Measurements from ENCODE around the gene ANKS1B.
"Not testable (repeated sequence)": the region's sequence is repeated elsewhere in the genome, so short reads cannot be mapped to it uniquely, and the experiment has no call there.

Gene ANKS1B

DNA sequence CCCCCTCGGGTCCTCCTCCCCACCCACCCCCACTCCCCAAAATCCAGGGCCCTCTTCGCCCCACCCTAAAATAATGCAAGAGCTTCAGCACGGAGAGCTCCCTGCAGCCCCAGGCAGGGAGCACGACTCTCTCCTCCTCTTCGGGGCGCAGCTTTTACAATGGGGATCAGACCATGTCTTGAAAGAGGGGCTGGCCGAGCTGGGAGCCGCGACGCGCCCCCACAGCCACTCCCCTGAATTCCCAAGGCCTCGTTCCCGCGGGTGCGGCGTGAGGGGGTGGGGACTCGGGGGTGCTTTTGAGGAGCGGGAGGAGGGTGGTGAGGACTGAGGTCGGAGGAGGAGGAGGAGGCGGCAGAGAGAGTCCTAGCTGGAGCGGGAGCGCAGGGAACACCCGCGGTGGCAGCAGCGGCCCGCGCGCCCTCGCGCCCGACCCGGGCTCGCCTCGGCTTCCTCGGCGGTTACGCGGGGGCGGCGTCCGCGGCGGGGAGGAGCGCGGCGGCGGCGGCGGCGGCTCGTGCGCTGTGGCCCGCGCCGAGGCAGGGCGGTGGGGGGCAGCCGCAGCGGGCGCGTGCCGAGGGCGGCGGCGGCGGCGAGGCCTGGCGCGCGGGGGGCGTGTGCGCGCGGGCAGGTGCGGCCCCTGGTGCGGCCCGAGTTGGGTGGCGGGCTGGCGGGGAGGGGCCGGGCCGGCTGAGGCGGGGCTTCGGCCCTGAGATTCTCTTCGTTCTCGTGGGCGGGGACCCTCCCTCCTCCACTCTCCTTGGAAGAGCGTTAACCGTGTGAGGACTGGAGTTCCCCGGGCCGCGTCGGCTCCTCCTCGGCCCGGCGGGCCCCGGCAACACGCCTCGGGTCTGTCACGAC, at the start of gene ANKS1B:
Gene ANKS1B, minus strand, starts transcription at position 666 of the 858 bp plus-strand sequence. CDS start 699 bp downstream, outside the sequence.
- DNase-seq (ENCODE audit: low read depth in 2 of 2, low spot score in 1 of 2): no peak

DNA sequence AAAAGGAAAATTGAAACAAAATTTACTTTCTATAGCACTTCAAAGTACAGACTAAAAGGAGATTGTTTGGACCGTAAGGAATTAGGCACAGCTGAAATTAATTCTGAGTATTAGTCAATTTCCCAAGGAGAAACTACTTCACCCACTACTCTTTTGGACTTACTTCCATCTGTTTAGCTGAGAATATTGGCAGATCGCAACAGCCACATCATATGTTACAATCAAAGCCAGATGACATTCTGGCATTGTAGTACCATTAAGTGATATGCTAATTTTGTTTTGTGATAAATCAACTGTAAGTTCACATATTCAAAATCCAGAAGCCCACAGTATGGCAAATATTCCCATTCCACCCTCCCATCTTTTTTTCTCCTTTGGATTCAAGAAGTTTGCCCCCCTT, 47.1 kb upstream of the ANKS1B start:
- DNase-seq (ENCODE audit: low read depth in 2 of 2, low spot score in 1 of 2): no peak

DNA sequence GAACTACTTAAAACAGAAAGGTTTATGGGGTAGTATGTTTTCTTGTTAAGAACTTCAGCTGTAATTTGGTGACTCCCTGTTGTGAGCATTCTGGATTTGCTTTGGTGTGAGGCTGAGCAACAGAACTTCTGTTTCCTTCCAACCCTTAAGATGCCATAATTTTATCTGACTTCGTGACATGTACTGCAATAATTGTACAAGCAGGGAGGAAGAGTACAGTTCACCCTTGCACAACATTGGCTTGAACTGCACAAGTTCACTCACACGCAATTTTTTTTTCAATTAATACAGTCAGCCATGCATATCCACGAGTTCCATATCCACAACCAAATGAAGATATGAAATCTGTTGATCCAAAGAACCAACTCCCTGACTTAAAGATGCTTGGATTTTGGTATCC, 42.9 kb upstream of the ANKS1B start:
- no peak for DNase-seq (ENCODE audit: low read depth in 2 of 2, low spot score in 1 of 2)

- DNase-seq (ENCODE audit: low read depth in 2 of 2, low spot score in 1 of 2): no peak
Measured at GRCh38 chr12:100026241-100026640, 41.5 kb upstream of the ANKS1B start.

DNA sequence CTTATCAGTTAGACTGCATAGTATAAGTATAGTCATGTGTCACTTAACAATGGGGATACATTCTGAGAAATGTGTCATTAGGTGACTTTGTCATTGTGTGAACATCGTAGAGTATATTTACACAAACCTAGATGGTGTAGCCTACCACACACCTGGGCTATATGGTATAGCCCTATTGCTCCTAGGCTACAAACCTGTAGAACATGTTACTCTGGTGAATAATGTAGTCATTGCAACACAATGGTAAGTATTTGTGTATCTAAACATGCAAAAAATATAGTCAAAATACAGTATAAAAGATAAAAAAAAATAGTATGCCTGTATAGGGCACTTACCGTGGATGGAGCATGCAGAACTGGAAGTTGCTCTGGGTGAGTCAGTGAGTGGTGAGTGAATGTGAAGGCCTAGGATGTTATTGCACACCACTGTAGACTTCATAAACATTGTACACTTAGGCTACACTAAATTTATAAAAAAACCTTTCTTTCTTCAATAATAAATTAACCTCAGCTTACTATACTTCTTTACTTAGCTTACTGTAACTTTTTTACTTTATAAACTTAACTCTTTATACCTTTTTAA, 40.3 kb upstream of the ANKS1B start:
- no peak for DNase-seq (ENCODE audit: low read depth in 2 of 2, low spot score in 1 of 2)

DNA sequence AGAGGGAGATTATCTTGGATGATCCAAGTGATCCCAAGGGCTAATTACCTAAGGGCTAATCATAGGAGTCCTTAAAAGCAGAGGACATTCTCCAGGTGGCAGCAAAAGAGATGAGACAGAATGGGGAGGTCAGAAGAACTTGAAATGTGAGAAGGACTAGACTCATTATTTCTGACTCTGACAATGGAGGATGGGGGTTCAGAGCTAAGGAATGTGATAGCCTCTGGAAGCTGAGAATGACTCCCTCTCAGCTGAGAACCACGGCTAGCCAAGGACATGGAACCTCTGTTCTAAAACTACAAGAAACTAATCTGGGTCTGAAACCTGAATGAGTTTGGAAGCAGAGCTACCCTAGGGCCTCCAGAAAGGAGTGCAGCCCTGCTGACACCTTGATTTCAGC, 35.6 kb upstream of the ANKS1B start:
- DNase-seq (ENCODE audit: low read depth in 2 of 2, low spot score in 1 of 2): no peak

DNA sequence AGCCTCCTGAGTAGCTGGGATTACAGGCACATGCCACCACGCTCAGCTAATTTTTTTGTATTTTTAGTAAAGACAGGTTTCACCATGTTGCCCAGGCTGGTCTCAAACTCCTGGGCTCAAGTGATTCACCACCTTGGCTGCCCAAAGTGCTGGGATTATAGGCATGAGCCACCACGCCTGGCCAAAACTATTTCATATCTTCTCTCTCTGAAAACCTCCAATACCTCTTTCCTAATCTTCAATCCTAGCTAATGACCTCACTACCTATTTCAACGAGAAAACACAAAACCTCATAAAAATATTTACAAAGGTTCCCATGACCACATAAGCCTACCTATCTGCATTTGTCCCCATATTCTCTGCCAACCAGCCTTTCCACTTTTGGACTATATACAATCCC, 32.3 kb upstream of the ANKS1B start:
- DNase-seq (ENCODE audit: low read depth in 2 of 2, low spot score in 1 of 2): no peak

- not testable (repeated sequence) for DNase-seq (ENCODE audit: low read depth in 2 of 2, low spot score in 1 of 2)
Measured at GRCh38 chr12:100016304-100016703, 31.6 kb upstream of the ANKS1B start.

GRCh38 chr12:100005846-100006245, 21.1 kb upstream of the ANKS1B start:
- not testable (repeated sequence) for DNase-seq (ENCODE audit: low read depth in 2 of 2, low spot score in 1 of 2)

- DNase-seq (ENCODE audit: low read depth in 2 of 2, low spot score in 1 of 2): no peak
Measured at GRCh38 chr12:99997806-99998205, 13.1 kb upstream of the ANKS1B start.

DNA sequence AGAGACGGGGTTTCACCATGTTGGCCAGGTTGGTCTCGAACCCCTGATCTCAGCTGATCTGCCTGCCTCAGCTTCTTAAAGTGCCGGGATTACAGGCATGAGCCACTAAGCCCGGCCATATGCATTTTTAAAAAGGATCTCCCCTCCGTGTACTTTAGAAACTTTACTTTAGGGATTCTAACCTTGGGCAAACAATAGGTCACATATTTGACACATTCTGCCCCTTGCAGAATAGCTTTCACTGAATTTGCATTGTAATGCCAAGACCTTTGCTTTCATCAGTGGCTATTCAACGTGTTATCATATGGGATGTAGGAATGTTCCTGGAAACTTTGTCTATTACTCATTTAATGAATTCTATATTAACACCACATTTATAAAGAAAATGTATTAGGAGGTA, 11.4 kb upstream of the ANKS1B start:
- no peak for DNase-seq (ENCODE audit: low read depth in 2 of 2, low spot score in 1 of 2)

DNA sequence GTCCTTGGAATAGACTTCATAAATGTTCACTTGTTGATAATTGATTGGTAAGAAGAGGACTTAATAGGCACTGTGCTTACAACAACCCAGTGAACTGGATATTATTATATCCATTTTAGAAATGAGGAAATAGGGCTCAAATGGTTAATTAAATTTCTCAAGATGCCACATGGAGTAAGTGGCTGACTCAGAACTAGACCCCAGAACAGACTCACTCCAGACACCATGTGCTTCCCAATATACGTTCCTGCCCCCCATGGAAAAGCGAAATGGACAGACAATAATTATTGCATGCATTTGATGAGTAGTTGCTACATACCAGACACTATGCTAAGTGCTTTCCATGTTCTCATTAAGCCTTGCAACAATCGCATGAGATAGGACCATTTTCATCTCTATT, 895 bp upstream of the ANKS1B start:
- no peak for DNase-seq (ENCODE audit: low read depth in 2 of 2, low spot score in 1 of 2)

GRCh38 chr12:99985129-99985570, 414 bp upstream of the ANKS1B start:
- DNase-seq (ENCODE audit: low read depth in 2 of 2, low spot score in 1 of 2): no peak

- DNase-seq (ENCODE audit: low read depth in 2 of 2, low spot score in 1 of 2): no peak
Measured at GRCh38 chr12:99983456-99984258, 1.1 kb downstream of the ANKS1B start.

DNA sequence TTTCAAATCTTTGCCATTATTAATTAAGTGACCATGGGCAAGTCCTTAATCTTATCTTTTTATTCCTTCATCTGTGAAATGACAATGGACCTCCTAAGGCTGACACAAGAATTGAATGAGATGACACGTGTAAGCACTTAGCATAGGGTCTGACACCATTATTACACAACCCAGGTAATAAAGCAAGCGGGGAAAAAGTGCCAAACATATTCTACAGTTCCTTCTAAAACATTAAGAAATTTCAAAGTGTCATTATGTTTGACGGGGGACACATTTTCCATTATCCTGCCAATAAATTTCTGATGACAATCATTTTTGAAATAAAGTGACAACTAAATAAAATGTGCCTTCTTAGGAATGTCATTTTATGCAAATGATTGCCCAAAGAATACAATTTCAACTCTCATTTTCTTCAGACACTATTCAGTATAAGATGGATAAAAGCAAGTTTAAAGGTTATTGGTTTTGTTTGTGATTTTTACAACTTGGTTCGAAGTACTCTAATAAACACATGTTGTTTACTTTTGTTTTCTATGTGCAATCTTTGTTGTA, 3.0 kb downstream of the ANKS1B start:
- no peak for DNase-seq (ENCODE audit: low read depth in 2 of 2, low spot score in 1 of 2)

GRCh38 chr12:99979471-99979870, 5.3 kb downstream of the ANKS1B start:
- DNase-seq (ENCODE audit: low read depth in 2 of 2, low spot score in 1 of 2): no peak

DNA sequence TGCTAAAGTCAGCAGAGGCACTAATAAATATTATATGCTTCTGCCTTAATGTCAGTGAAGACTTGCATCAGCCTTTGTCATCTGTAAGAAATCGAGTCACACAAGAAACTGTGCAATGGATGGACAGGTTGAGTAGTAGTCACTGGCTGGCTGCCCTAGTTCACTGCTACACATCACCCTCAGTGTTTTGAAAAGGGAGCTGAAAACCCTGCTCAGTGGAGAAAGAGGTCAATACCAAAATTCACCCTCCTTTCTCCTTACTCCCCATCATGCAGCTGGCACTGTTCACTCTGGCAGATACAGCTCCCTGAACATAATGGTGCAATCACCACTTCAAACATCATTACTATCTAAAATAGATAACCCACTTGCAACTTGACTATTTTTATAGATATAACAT, 6.6 kb downstream of the ANKS1B start:
- no peak for DNase-seq (ENCODE audit: low read depth in 2 of 2, low spot score in 1 of 2)

- no peak for DNase-seq (ENCODE audit: low read depth in 2 of 2, low spot score in 1 of 2)
Measured at GRCh38 chr12:99977550-99977949, 7.2 kb downstream of the ANKS1B start.

GRCh38 chr12:99976762-99977161, 8.0 kb downstream of the ANKS1B start:
- no peak for DNase-seq (ENCODE audit: low read depth in 2 of 2, low spot score in 1 of 2)

- no peak for DNase-seq (ENCODE audit: low read depth in 2 of 2, low spot score in 1 of 2)
Measured at GRCh38 chr12:99975321-99975720, 9.4 kb downstream of the ANKS1B start.

DNA sequence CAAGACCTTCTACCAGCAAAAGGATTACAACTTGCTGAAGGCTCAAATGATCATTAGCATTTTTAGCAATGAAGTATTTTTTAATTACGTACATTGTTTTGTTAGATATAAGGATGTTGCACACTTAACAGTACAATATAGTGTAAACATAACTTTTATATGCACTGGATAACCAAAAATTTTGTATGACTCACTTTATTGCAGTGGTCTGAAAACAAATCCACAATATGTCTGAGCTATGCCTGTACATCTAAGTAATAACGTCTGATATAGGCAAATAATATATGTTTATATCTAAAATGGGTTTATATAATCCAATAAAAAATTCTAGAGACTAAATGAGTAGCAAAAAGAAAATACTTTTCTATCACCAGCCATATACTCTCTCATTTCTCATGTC, 10.6 kb downstream of the ANKS1B start:
- no peak for DNase-seq (ENCODE audit: low read depth in 2 of 2, low spot score in 1 of 2)

- no peak for DNase-seq (ENCODE audit: low read depth in 2 of 2, low spot score in 1 of 2)
Measured at GRCh38 chr12:99966429-99966828, 18.3 kb downstream of the ANKS1B start.

All from stimulated activated CD8-positive, alpha-beta memory T cell treated with anti-CD3 and anti-CD28 coated beads, Interleukin-4, amount 100 ng/mL, for 1 hour (primary cell).